Heart right ventricle (tissue), 16 donors: ENCODE data around the gene CCDC97. TPM values are rescaled to one million over a fixed set of nuclear protein-coding genes. Genes with fewer than 3 reads are reported as not detected.
A peak's percentile ranks its signal among the peaks of the same experiment; 100 is the strongest.

Experiments used
- ATAC-seq, 8 donors: fragments of 200-7000 bp; cut with Tn5 transposase; one replicate each; pipeline ENCODE4 v1.9.1; 2020; ENCODE audit warnings: mild to moderate bottlenecking in 8 of 8, moderate library complexity in 8 of 8, moderate number of reproducible peaks in 1 of 8
- DNase-seq, 2 donors: peaks; one replicate each; pipeline ENCODE4 v3.0.0-alpha.2; 2020
- H3K27ac ChIP-seq, 10 donors: fragments of 200-600 bp; sonication (generic) in 2 of 10; one replicate each; pipeline versions ENCODE4 v1.5.0 to v1.8.0; 2020 to 2022; ENCODE audit warnings: mild to moderate bottlenecking in 3 of 10
- H3K27me3 ChIP-seq, 7 donors: fragments of 200-600 bp; one replicate each; pipeline ENCODE4 v1.8.0; 2021 to 2022; ENCODE audit warnings: mild to moderate bottlenecking in 2 of 7
- H3K36me3 ChIP-seq, 9 donors: fragments of 200-600 bp; sonication (generic) in 1 of 9; one replicate each; pipeline versions ENCODE4 v1.5.0 to v1.8.0; 2020 to 2022; ENCODE audit warnings: mild to moderate bottlenecking in 2 of 9
- H3K4me1 ChIP-seq, 9 donors: fragments of 200-600 bp; sonication (generic) in 1 of 9; one replicate each; pipeline versions ENCODE4 v1.5.0 to v1.8.0; 2020 to 2022; ENCODE audit warnings: mild to moderate bottlenecking in 4 of 9
- H3K4me3 ChIP-seq, 10 donors: fragments of 200-600 bp; sonication (generic) in 2 of 10; one replicate each; pipeline versions ENCODE4 v1.5.0 to v1.8.0; 2020 to 2022; ENCODE audit warnings: mild to moderate bottlenecking in 7 of 10, moderate library complexity in 2 of 10
- H3K9me3 ChIP-seq, 11 donors: fragments of 200-600 bp in 10 of 11; sonication (generic) in 2 of 11; one replicate each; pipeline versions ENCODE4 v1.5.0 to v1.8.0; 2013 to 2022; ENCODE audit warnings: mild to moderate bottlenecking in 2 of 11, control low read depth in 1 of 11, moderate library complexity in 1 of 11
- WGBS, 2 donors: extraction: QIAGEN DNeasy Blood & Tissue Kit; methylation state at CpG; one replicate each; pipeline ENCODE4 v1.1.7; 2013; ENCODE audit warnings: inconsistent platforms in 1 of 2; 5-methylcytosine and 5-hydroxymethylcytosine counted together
- intact Hi-C, 10 donors: fragments of 100-400 bp; cut with DNase I; formaldehyde crosslinking; loops; one replicate each; pipeline versions ENCODE4 v1.11.1 to v1.14.2; 2022
- polyA plus RNA-seq, 2 donors: library from polyadenylated mRNA; stranded (reverse); fragments of 200-250 nt; gene quantifications; one replicate each; pipeline ENCODE4 v1.2.3, GENCODE V29; 2013
- total RNA-seq, 10 donors: library from RNA; stranded (reverse); fragmentation: NEBNext Ultra II Directional in 3 of 10; extraction: Animal tissue kit (Norgen Biotek cat#: 25700) in 3 of 10; gene quantifications; one replicate each; pipeline versions ENCODE4 v1.2.1 to v1.2.4, GENCODE V29; 2021 to 2023
- TF ChIP-seq, protein P1 (sequence below), 9 donors: fragments of 200-600 bp; sonication (generic) in 2 of 9; IDR thresholded peaks; one replicate each; pipeline versions ENCODE4 v1.5.0 to v1.8.0; 2021 to 2022; ENCODE audit warnings: antibody characterized with exemption in 9 of 9, mild to moderate bottlenecking in 5 of 9, moderate library complexity in 1 of 9
- donor health status: Arrhythmogenic right ventricular cardiomyopathy.
- donor health status: ischemic (EF 13 %, LVEDD 7.1; RV severe dilation, severe dysfunction).
- donor health status: healthy with polysubstance abuse.
- donor health status: DM: no; HTN: yes; CAD: no.
- donor health status: DM: no; HTN: no; CAD: no.
- donor health status: ischemic (EF 25% LVEDD 6.9; RV normal size, moderate dysfunction).
- donor health status: ischemic (EF 25% LVEDD 5.7; RV mildly dilated, moderate dysfunction).
- donor health status: healthy.
- donor health status: DM: yes; HTN: yes; CAD: no.
- donor health status: Ischemic cardiomyopathy.
- donor health status: ischemic (EF 35%, LVEDD 5.7; RV mildly dilated, moderate dysfunction).
- donor health status: nonischemic (EF 11% LVEDD 7.7; RV severe dilation, severe dysfunction).
- donor health status: DM: yes; HTN: yes; CAD: no.
- donor health status: PGD.
- donor health status: ischemic (EF 29% LVEDD 5.4; RV normal size, mild dysfunction).
- donor health status: nonischemic (EF 23%, LVEDD 6.1; RV moderate dilation, normal function).

CCDC97 gene
- total and polyA plus RNA-seq, 12 donors = 11.3 to 19.2 (median 16.1) TPM

- intact Hi-C loops = loop anchor here in 1 of 10 donors (5.0 kb wide), 1 partner anchor 37 kb away; no protein-coding TSS in a partner anchor
- Histone ChIP-seq H3K4me3 (no peak overlapping the region), H3K36me3 (peaks cover 3 to 93% (median 50%) of the 10 kb centered on the region in 9 donors), H3K9me3 (no peaks in the 10 kb centered on the region), H3K27me3 (no peaks in the 10 kb centered on the region), H3K4me1 (peaks cover 11 to 88% (median 56%) of the 10 kb centered on the region in 9 donors), H3K27ac (peak overlapping the region in 4 of 10 donors; percentile 49 to 99 (median 63))
- TF ChIP-seq, protein P1, sequence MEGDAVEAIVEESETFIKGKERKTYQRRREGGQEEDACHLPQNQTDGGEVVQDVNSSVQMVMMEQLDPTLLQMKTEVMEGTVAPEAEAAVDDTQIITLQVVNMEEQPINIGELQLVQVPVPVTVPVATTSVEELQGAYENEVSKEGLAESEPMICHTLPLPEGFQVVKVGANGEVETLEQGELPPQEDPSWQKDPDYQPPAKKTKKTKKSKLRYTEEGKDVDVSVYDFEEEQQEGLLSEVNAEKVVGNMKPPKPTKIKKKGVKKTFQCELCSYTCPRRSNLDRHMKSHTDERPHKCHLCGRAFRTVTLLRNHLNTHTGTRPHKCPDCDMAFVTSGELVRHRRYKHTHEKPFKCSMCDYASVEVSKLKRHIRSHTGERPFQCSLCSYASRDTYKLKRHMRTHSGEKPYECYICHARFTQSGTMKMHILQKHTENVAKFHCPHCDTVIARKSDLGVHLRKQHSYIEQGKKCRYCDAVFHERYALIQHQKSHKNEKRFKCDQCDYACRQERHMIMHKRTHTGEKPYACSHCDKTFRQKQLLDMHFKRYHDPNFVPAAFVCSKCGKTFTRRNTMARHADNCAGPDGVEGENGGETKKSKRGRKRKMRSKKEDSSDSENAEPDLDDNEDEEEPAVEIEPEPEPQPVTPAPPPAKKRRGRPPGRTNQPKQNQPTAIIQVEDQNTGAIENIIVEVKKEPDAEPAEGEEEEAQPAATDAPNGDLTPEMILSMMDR (IDR thresholded peaks at IDR 0.05) = no peak
- 92 to 95% methylated on average over 14 of the region's 14 CpGs for WGBS, 2 donors
- no peak for ATAC-seq
- DNase-seq = no peak
Measured at GRCh38 chr19:41303954-41304353, 6.0 kb upstream of the CCDC97 start.

- Histone ChIP-seq H3K36me3 (peaks cover 3 to 84% (median 50%) of the 10 kb centered on the region in 9 donors), H3K4me3 (no peak overlapping the region), H3K27ac (peak overlapping the region in 6 of 10 donors; percentile 25 to 99 (median 53)), H3K4me1 (peaks cover 8 to 86% (median 53%) of the 10 kb centered on the region in 9 donors), H3K27me3 (no peaks in the 10 kb centered on the region), H3K9me3 (no peaks in the 10 kb centered on the region)
- intact Hi-C loops = loop anchor here in 6 of 10 donors (5.0 kb wide), 4 partner anchors 38 to 333 kb away; partner anchors contain the start of gene B3GNT8 (in 1 of the 6)
- DNase-seq (no peak), ATAC-seq (no peak)
- 58 to 65% methylated on average over 4 of the region's 4 CpGs for WGBS, 2 donors
- TF ChIP-seq, protein P1 (IDR thresholded peaks at IDR 0.05) = no peak
Measured at GRCh38 chr19:41304706-41305483, 5.1 kb upstream of the CCDC97 start.

- intact Hi-C loops = loop anchor here in 5 of 10 donors (5.0 kb wide), 4 partner anchors 39 to 334 kb away; partner anchors contain the start of gene B3GNT8 (in 1 of the 5)
- 81 to 83% methylated on average over 13 of the region's 13 CpGs for WGBS, 2 donors
Measured at GRCh38 chr19:41305927-41306793, 3.8 kb upstream of the CCDC97 start.

More at GRCh38 chr19:41305927-41306793, 3.8 kb upstream of the CCDC97 start:
- ATAC-seq = no peak
- Histone ChIP-seq H3K27me3 (no peaks in the 10 kb centered on the region), H3K4me1 (peaks cover 8 to 80% (median 46%) of the 10 kb centered on the region in 9 donors), H3K9me3 (no peaks in the 10 kb centered on the region), H3K36me3 (peaks cover 3 to 71% (median 50%) of the 10 kb centered on the region in 9 donors), H3K4me3 (peak overlapping the region in 1 of 10 donors; percentile 12), H3K27ac (peak overlapping the region in 4 of 10 donors; percentile 10 to 99 (median 94))
- TF ChIP-seq, protein P1 (IDR thresholded peaks at IDR 0.05) = no peak
- DNase-seq = no peak
